ENCODE measurements around the gene NEK2.

NEK2 gene

DNA sequence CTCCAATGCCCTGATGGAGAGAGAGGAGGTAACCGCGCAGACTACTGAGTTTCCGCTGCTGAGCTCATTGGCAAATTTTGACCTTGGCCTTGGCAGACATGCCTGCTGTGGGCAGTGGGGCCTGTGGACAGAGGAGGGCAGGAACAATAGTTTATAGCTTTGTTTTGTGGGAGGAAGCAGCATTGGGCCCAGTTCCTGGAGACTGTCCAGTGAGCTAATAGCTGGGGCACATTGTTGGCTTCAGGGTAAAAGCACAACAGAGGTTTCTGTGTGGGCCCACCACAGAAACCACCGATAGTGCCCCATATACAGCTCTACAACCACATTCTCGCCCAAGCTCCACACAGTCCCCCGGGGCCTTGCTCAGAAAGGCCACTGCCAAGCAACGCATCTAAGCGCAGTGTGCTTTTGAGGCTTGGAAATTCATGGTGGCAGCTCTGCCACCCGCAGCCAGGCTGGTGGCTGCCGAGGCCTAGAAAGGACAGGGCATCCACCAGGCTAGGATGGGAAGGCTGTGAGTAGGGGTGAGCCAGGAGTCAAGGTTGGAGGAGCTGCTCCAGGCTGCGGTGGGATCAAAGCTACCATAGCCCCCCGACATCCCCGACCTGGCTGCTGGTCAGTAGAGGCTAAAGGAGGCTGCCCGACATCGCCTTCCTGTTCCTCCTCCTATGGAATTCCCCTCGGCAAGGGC is 43.2 kb downstream of the NEK2 start:
- TF ChIP-seq, protein P1, sequence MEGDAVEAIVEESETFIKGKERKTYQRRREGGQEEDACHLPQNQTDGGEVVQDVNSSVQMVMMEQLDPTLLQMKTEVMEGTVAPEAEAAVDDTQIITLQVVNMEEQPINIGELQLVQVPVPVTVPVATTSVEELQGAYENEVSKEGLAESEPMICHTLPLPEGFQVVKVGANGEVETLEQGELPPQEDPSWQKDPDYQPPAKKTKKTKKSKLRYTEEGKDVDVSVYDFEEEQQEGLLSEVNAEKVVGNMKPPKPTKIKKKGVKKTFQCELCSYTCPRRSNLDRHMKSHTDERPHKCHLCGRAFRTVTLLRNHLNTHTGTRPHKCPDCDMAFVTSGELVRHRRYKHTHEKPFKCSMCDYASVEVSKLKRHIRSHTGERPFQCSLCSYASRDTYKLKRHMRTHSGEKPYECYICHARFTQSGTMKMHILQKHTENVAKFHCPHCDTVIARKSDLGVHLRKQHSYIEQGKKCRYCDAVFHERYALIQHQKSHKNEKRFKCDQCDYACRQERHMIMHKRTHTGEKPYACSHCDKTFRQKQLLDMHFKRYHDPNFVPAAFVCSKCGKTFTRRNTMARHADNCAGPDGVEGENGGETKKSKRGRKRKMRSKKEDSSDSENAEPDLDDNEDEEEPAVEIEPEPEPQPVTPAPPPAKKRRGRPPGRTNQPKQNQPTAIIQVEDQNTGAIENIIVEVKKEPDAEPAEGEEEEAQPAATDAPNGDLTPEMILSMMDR (IDR thresholded peaks at IDR 0.05), result no peak

DNA sequence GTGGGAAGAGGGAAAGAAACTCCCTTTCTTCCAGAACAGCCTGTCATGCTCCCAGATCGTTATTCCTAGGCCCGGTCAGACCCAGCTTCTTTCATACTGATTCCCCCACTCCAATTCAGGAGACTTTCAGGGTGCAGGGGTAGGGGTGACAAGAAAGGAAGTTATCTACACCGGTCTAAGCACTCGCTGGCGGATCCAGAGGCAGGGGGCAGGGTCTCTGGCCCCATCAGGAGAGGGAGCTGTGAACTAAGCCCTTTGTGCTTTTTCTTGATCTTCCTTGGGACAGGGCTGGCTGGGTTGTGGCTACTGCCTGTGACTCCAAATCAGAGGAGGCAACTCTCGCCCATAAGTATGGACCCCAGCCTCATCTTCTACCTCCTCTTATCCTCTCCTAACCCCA is 44.3 kb downstream of the NEK2 start:
- TF ChIP-seq, protein P1 (IDR thresholded peaks at IDR 0.05), result no peak

DNA sequence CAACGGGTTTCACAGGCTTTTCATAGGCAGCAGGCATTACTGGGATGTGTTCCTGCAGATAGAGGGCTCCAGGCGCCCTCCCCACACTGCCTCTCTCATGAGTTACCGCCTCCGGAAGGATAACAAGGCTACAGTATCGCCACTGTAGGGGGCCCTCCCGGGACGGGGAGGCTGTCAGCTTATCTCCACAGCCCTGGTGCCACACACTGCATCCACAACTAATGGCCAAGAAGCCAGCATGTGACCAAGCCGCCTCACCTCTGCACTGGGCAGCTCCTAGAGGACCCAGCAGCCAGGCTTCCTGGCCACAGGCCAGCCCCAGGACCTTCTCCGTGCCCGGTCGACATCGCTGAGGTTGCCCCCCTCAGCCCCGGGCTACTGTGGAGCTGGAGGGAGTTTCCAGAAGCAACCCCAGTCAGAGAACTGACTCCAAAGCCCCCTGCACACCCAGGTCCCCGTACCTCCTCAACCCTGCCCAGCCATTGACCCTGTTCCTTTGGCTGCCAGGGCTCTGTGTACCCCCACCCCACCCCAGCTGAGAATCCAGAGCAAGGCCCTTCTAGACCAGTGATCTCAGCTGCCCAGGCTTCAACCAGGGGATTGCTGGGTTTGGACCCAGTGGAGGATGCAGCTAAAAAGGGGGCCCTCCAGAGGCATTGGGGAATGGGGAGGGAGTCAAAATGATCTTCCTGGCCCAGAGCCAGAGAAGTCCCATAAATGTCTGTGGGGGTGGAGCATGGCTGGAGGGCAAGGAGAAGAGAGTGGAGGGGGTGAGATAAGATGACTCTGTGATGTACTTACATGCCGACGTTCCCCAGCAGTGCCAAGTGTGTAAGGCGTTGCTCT is 45.0 kb downstream of the NEK2 start:
- TF ChIP-seq, protein P1 (IDR thresholded peaks at IDR 0.05), result no peak

DNA sequence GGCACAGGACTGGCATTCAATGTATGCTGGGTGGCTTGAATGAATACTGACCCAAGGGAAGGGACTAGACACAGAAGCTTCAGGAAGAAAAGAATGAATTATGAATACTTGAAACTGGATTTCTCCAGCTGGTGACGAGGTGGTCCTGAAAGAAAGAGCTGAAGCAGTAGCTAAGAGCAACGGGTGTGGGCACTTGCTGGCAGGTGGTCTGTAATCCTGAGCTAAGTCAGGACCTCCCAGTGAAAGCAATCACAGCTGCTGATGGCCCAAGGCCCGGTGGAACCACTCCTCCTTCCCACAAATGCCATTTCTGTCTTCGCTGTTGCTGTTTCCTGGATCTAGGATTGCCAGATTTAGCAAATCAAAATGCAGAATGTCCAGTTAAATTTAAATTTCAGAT is 47.0 kb downstream of the NEK2 start:
- TF ChIP-seq, protein P1 (IDR thresholded peaks at IDR 0.05), result no peak

- TF ChIP-seq, protein P1 (IDR thresholded peaks at IDR 0.05), result no peak
These were observed 48.2 kb downstream of the NEK2 start for GRCh38 chr1:211627259-211627658.

DNA sequence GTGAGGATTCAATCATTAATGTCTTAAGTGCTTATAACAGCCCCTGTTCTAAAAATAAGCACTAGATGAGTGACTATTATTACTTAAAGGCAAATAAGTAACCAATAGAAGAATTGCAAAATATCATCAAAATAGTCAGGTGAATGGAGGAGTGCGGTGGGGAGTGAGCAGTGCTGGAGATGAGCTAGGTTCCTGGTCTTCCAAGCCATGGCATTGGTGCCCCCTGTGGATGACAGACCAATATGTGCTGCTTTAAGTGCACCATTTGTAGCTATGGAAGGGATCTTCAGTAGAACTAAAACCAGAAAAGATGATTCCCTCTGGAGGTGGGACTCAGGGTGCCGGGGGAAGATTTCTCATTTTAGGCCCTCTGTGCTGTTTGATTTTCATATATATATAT is 50.4 kb downstream of the NEK2 start:
- TF ChIP-seq, protein P1 (IDR thresholded peaks at IDR 0.05), result no peak; the same call in 1 of the 2 replicates

DNA sequence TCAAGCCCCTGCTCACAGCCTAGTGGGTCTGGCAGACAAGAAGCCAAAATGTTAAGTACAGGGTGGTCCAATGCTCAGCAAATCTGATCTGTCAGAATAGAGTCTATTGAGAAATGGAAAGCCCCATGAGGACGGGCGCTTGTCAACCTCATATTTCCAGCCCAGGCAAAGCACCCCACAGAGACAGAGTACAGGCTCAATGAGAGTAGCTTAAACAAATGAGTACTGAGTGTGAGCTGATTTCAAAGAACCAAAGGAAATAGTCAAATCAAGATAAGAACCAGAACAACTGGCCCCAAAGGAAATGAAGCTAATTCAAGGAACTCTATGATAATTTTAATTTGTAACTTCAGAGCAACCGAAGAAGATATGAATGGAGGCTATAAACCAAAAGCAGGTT is 51.9 kb downstream of the NEK2 start:
- TF ChIP-seq, protein P1 (IDR thresholded peaks at IDR 0.05), result no peak
